Osteoblast (primary cell): ENCODE measurements around the gene TBC1D8. TPM values are rescaled to one million over a fixed set of nuclear protein-coding genes. Genes with fewer than 3 reads are reported as not detected.

ENCODE experiments used
- DNase-seq: peaks from one replicate; pipeline ENCODE4 v3.0.0; 2011; ENCODE audit warnings: low spot score, mixed read lengths; ENCODE audit not compliant: insufficient read length; ENCODE audit errors: missing footprints
- H2AFZ ChIP-seq: 2 replicates; pipeline ENCODE4 v1.6.0; 2011; ENCODE audit warnings: mild to moderate bottlenecking, low read length
- H3K27ac ChIP-seq: 2 replicates; pipeline ENCODE4 v1.5.1; 2011; ENCODE audit warnings: mild to moderate bottlenecking, low read depth, low read length, moderate library complexity
- H3K27me3 ChIP-seq: 2 replicates; pipeline ENCODE4 v1.6.0; 2012; ENCODE audit warnings: mild to moderate bottlenecking, control low read depth, inconsistent platforms, low read length, moderate library complexity; ENCODE audit not compliant: insufficient read depth
- H3K36me3 ChIP-seq: 2 replicates; pipeline ENCODE4 v1.5.1; 2011; ENCODE audit warnings: mild to moderate bottlenecking, low read length, control low read depth, moderate library complexity; ENCODE audit not compliant: insufficient read depth
- H3K4me1 ChIP-seq: 2 replicates; pipeline ENCODE4 v1.5.1; 2011; ENCODE audit warnings: mild to moderate bottlenecking, low read length, control low read depth, moderate library complexity; ENCODE audit not compliant: insufficient read depth
- H3K4me2 ChIP-seq: 2 replicates; pipeline ENCODE4 v1.6.0; 2011; ENCODE audit warnings: mild to moderate bottlenecking, low read length; ENCODE audit not compliant: insufficient read depth
- H3K4me3 ChIP-seq: fragments of 200-600 bp; sonication (generic); 3 replicates; pipeline ENCODE4 v1.5.1; 2012; ENCODE audit warnings: mild to moderate bottlenecking, low read length, inconsistent platforms; ENCODE audit not compliant: insufficient read depth
- H3K79me2 ChIP-seq: 2 replicates; pipeline ENCODE4 v1.6.0; 2012; ENCODE audit warnings: mild to moderate bottlenecking, low read length, control low read depth, inconsistent platforms; ENCODE audit not compliant: insufficient read depth
- H3K9me3 ChIP-seq: 2 replicates; pipeline ENCODE4 v1.5.1; 2011; ENCODE audit warnings: low read depth, low read length, control low read depth
- H4K20me1 ChIP-seq: 2 replicates; pipeline ENCODE4 v1.6.0; 2012; ENCODE audit warnings: mild to moderate bottlenecking, low read length, control low read depth; ENCODE audit not compliant: insufficient read depth
- CTCF ChIP-seq: IDR thresholded peaks from 2 replicates; pipeline ENCODE4 v1.5.1; 2011; ENCODE audit warnings: mild to moderate bottlenecking, low read depth, low read length, moderate library complexity; ENCODE audit errors: extremely low read depth
- total RNA-seq: library from RNA; depleted of rRNA; stranded (reverse); fragments of >200 nt; gene quantifications from 2 replicates; pipeline ENCODE4 v1.2.3, GENCODE V29; 2012

Gene TBC1D8
- total RNA-seq, result 13.4 and 13.8 TPM in 2 replicates

- Histone ChIP-seq H3K27ac (no peak within 1 kb of the TSS), H3K4me3 (peak within 1 kb of the TSS; percentile 80), H3K4me2 (peak within 1 kb of the TSS; percentile 96), H4K20me1 (no peaks in the 10 kb centered on the region), H3K36me3 (no peaks in the 10 kb centered on the region), H3K4me1 (peaks cover 10% of the 10 kb centered on the region), H3K9me3 (no peaks in the 10 kb centered on the region), H3K79me2 (no peaks in the 10 kb centered on the region), H2AFZ (peak within 1 kb of the TSS; percentile 89), H3K27me3 (peaks cover 38% of the 10 kb centered on the region)
- DNase-seq, result peak; percentile 97
- TF ChIP-seq CTCF, result no peak
These were observed at the start of gene TBC1D8 for GRCh38 chr2:101151146-101151858. TSS of gene TBC1D8 (minus strand) at chr2:101151382. CDS start at chr2:101151253, 129 bp downstream.

- Histone ChIP-seq H4K20me1 (no peaks in the 10 kb centered on the region), H3K27ac (no peak overlapping the region), H3K4me1 (no peaks in the 10 kb centered on the region), H3K9me3 (no peaks in the 10 kb centered on the region), H3K36me3 (no peaks in the 10 kb centered on the region), H2AFZ (peak overlapping the region; percentile 50), H3K27me3 (peaks cover 10% of the 10 kb centered on the region), H3K79me2 (no peaks in the 10 kb centered on the region), H3K4me3 (no peak overlapping the region), H3K4me2 (no peak overlapping the region)
- no peak for DNase-seq
- TF ChIP-seq CTCF, result no peak
These were observed 49.5 kb upstream of the TBC1D8 start for GRCh38 chr2:101200676-101201075.

- Histone ChIP-seq H3K79me2 (no peaks in the 10 kb centered on the region), H4K20me1 (no peaks in the 10 kb centered on the region), H2AFZ (no peak overlapping the region), H3K9me3 (no peaks in the 10 kb centered on the region), H3K27me3 (peaks cover 10% of the 10 kb centered on the region), H3K4me1 (no peaks in the 10 kb centered on the region), H3K4me2 (no peak overlapping the region), H3K27ac (no peak overlapping the region), H3K4me3 (no peak overlapping the region), H3K36me3 (no peaks in the 10 kb centered on the region)
- TF ChIP-seq CTCF, result no peak
- DNase-seq, result no peak
These were observed 48.1 kb upstream of the TBC1D8 start for GRCh38 chr2:101199251-101199791.

GRCh38 chr2:101197814-101198213, 46.6 kb upstream of the TBC1D8 start:
- no peak overlapping the region for H3K4me2 ChIP-seq
- no peak for TF ChIP-seq CTCF

More at GRCh38 chr2:101197814-101198213, 46.6 kb upstream of the TBC1D8 start:
- no peaks in the 10 kb centered on the region for H4K20me1 ChIP-seq
- no peaks in the 10 kb centered on the region for H3K9me3 ChIP-seq
- peaks cover 10% of the 10 kb centered on the region for H3K27me3 ChIP-seq
- peak; percentile 36 for DNase-seq
- H3K4me3 ChIP-seq, result no peak overlapping the region
- H2AFZ ChIP-seq, result no peak overlapping the region
- no peak overlapping the region for H3K27ac ChIP-seq
- H3K79me2 ChIP-seq, result no peaks in the 10 kb centered on the region
- no peaks in the 10 kb centered on the region for H3K36me3 ChIP-seq
- no peaks in the 10 kb centered on the region for H3K4me1 ChIP-seq
